GM23248 (cell line): Measurements from ENCODE around the gene ERGIC1.

Experiments used
- EZH2 ChIP-seq: fragments of 200-600 bp; sonication (generic); IDR thresholded peaks from 2 replicates; pipeline ENCODE4 v1.6.1; 2018; ENCODE audit warnings: antibody characterized with exemption, mild to moderate bottlenecking; ENCODE audit not compliant: insufficient read depth, poor library complexity, severe bottlenecking
- EZH2phosphoT487 ChIP-seq: fragments of 200-600 bp; sonication (generic); IDR thresholded peaks from 2 replicates; pipeline ENCODE4 v1.6.1; 2018; ENCODE audit warnings: antibody characterized with exemption, moderate library complexity, mild to moderate bottlenecking, low read depth; ENCODE audit not compliant: insufficient read depth

GRCh38 chr5:172798422-172799215 lies 35.4 kb upstream of the ERGIC1 start:
- TF ChIP-seq EZH2phosphoT487 (no peak), EZH2 (no peak)
